Endodermal cell (in vitro differentiated cells): ENCODE measurements around the gene MYRF. TPM values are rescaled to one million over a fixed set of nuclear protein-coding genes. Genes with fewer than 3 reads are reported as not detected.

Source experiments
- DNase-seq: peaks from one replicate; pipeline ENCODE4 v3.0.0-alpha.2; 2017
- H3K27ac ChIP-seq: 2 replicates; pipeline ENCODE4 v1.5.1; 2013; ENCODE audit warnings: mild to moderate bottlenecking, low read depth, low read length, moderate library complexity
- H3K27me3 ChIP-seq: 2 replicates; pipeline ENCODE4 v1.6.1; 2013; ENCODE audit warnings: mild to moderate bottlenecking, low read length, moderate library complexity; ENCODE audit not compliant: insufficient read depth, control insufficient read depth, poor library complexity, severe bottlenecking
- H3K36me3 ChIP-seq: 2 replicates; pipeline ENCODE4 v1.7.0; 2013; ENCODE audit warnings: mild to moderate bottlenecking, low read length, moderate library complexity; ENCODE audit not compliant: control insufficient read depth, insufficient read depth
- H3K4me1 ChIP-seq: one replicate; pipeline ENCODE4 v1.7.0; 2013; ENCODE audit warnings: low read length; ENCODE audit not compliant: control insufficient read depth, insufficient read depth
- H3K4me3 ChIP-seq: 2 replicates; pipeline ENCODE4 v1.5.1; 2013; ENCODE audit warnings: mild to moderate bottlenecking, low read length, moderate library complexity
- H3K9ac ChIP-seq: 2 replicates; pipeline ENCODE4 v1.6.1; 2013; ENCODE audit warnings: mild to moderate bottlenecking, low read length, moderate library complexity; ENCODE audit not compliant: poor library complexity, severe bottlenecking; ENCODE audit errors: extremely low read depth
- H3K9me3 ChIP-seq: 2 replicates; pipeline ENCODE4 v1.6.1; 2013; ENCODE audit warnings: mild to moderate bottlenecking, low read length, moderate library complexity; ENCODE audit not compliant: control insufficient read depth
- H3K27ac Mint-ChIP-seq: 2 replicates; pipeline ENCODE4 v1.8.0; 2020; ENCODE audit warnings: mixed read lengths
- H3K27me3 Mint-ChIP-seq: 2 replicates; pipeline ENCODE4 v1.8.0; 2021; ENCODE audit warnings: mild to moderate bottlenecking, mixed read lengths; ENCODE audit not compliant: insufficient read depth
- H3K36me3 Mint-ChIP-seq: 2 replicates; pipeline ENCODE4 v1.8.0; 2020; ENCODE audit warnings: low read depth, mixed read lengths
- H3K4me1 Mint-ChIP-seq: 2 replicates; pipeline ENCODE4 v1.8.0; 2020; ENCODE audit warnings: mixed read lengths
- H3K4me3 Mint-ChIP-seq: 2 replicates; pipeline ENCODE4 v1.8.0; 2020; ENCODE audit warnings: mild to moderate bottlenecking, moderate library complexity, mixed read lengths
- H3K9me3 Mint-ChIP-seq: 2 replicates; pipeline ENCODE4 v1.8.0; 2020; ENCODE audit warnings: mild to moderate bottlenecking, mixed read lengths
- CTCF ChIP-seq: fragments of 200-600 bp; sonication (generic); conservative IDR thresholded peaks from 2 replicates; pipeline ENCODE4 v1.5.0; 2021; ENCODE audit warnings: antibody characterized with exemption, mild to moderate bottlenecking
- WGBS, 2 experiments: methylation state at CpG; one replicate each; pipeline versions ENCODE4 v1.1.5 to v1.1.7; 2013; ENCODE audit warnings: missing lambda C conversion rate in 2 of 2, mixed read lengths in 1 of 2; ENCODE audit not compliant: insufficient coverage in 1 of 2, insufficient read length in 1 of 2; 5-methylcytosine and 5-hydroxymethylcytosine counted together
- total RNA-seq, 2 donors: library from RNA; stranded (reverse); fragmentation: NEBNext Ultra II Directional in 1 of 2; extraction: Animal tissue kit (Norgen Biotek cat#: 25700) in 1 of 2; gene quantifications; 2 replicates in 1 of 2; 3 replicates in 1 of 2; pipeline ENCODE4 v1.2.1, GENCODE V29; 2021

Gene MYRF
- total RNA-seq, 2 donors from 2014 or later = 30.3 to 61.7 TPM

GRCh38 chr11:61782299-61782698 is 29.9 kb downstream of the MYRF start:
- Mint-ChIP-seq H3K27ac (no peak overlapping the region), H3K9me3 (no peaks in the 10 kb centered on the region), H3K4me1 (no peaks in the 10 kb centered on the region), H3K36me3 (peaks cover 47% of the 10 kb centered on the region), H3K27me3 (no peaks in the 10 kb centered on the region), H3K4me3 (no peak overlapping the region)
- H3K4me3 ChIP-seq = no peak overlapping the region
- DNase-seq = no peak
- H3K27ac ChIP-seq = no peak overlapping the region
- no peak overlapping the region for H3K9ac ChIP-seq
- no peaks in the 10 kb centered on the region for H3K4me1 ChIP-seq
- no peaks in the 10 kb centered on the region for H3K27me3 ChIP-seq
- no peaks in the 10 kb centered on the region for H3K9me3 ChIP-seq
- 87 to 100% methylated on average over 2 to 3 of the region's 3 CpGs for WGBS, 2 experiments
- no peak for TF ChIP-seq CTCF
- H3K36me3 ChIP-seq = peaks cover 42% of the 10 kb centered on the region

- H3K4me3 Mint-ChIP-seq = no peak overlapping the region
- WGBS, 2 experiments = 97% methylated on average over 10 to 11 of the region's 11 CpGs
- H3K9ac ChIP-seq = no peak overlapping the region
- no peaks in the 10 kb centered on the region for H3K27me3 ChIP-seq
- no peaks in the 10 kb centered on the region for H3K9me3 ChIP-seq
- peaks cover 47% of the 10 kb centered on the region for H3K36me3 ChIP-seq
- no peak for TF ChIP-seq CTCF
- no peaks in the 10 kb centered on the region for H3K27me3 Mint-ChIP-seq
- H3K36me3 Mint-ChIP-seq = peaks cover 46% of the 10 kb centered on the region
- no peak overlapping the region for H3K4me3 ChIP-seq
- no peaks in the 10 kb centered on the region for H3K9me3 Mint-ChIP-seq
- no peak overlapping the region for H3K27ac ChIP-seq
- H3K4me1 Mint-ChIP-seq = no peaks in the 10 kb centered on the region
- DNase-seq = no peak
- no peaks in the 10 kb centered on the region for H3K4me1 ChIP-seq
- H3K27ac Mint-ChIP-seq = no peak overlapping the region
Observed at GRCh38 chr11:61782841-61783240, 30.4 kb downstream of the MYRF start.

DNA sequence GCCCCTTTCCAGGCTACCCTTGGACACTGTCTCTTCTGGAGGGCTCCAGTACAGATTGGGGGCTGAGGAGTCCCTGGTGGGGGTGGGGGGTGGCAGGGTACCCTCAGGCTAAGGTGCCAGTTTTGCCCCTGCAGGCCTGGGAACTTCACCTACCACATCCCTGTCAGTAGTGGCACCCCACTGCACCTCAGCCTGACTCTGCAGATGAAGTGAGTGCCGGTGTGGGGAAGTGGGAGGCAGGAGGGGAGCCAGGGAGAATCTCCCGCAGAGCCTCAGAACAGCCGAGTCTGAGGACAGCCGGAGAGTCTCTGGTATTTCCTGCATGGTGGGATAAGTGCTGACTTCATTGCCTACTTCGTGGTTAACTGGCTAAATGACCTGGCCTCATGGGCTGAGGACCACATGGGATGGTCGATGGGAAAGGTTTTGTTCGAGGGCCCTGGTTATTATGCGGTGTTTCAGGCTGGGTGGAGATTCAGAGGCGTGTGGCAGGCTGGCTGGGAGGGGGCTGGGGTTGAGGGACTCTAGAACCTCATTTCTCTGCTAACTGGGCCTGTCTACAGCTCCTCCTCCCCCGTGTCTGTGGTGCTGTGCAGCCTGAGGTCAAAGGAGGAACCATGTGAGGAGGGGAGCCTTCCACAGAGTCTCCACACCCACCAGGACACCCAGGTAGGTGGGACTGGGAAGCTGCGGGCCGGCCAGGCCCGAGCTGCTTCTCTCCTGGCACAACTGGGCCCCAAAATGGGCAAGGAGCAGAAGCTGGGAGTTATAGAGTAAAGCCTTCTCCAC is 31.5 kb downstream of the MYRF start:
- TF ChIP-seq CTCF = no peak
- WGBS, 2 experiments = 76 to 84% methylated on average over 8 to 13 of the region's 13 CpGs
- Histone ChIP-seq H3K36me3 (peaks cover 50% of the 10 kb centered on the region), H3K4me3 (no peak overlapping the region), H3K4me1 (no peaks in the 10 kb centered on the region), H3K9me3 (no peaks in the 10 kb centered on the region), H3K9ac (no peak overlapping the region), H3K27me3 (no peaks in the 10 kb centered on the region), H3K27ac (no peak overlapping the region)
- no peaks in the 10 kb centered on the region for H3K4me1 Mint-ChIP-seq
- H3K4me3 Mint-ChIP-seq = no peak overlapping the region
- no peak for DNase-seq
- no peak overlapping the region for H3K27ac Mint-ChIP-seq
- peaks cover 42% of the 10 kb centered on the region for H3K36me3 Mint-ChIP-seq
- H3K9me3 Mint-ChIP-seq = no peaks in the 10 kb centered on the region
- H3K27me3 Mint-ChIP-seq = no peaks in the 10 kb centered on the region
